ENCODE results near the gene ITGAX.

DNA sequence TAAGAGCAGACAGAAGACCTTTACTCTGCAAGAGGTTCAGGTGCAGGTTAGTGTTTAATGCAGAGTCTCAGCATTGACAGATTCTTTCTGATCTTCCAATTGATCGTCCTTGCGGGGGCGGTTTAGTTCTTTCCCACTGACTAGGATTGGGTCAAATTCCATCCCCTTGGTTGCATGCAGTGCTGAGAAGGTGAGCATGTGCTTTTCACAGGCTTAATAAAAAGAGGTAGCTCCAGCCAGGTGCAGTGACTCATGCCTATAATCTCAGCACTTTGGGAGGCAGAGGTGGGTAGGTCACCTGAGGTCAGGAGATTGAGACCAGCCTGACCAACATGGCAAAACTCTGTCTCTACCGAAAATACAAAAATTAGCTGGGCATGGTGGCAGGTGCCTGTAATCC is 30.7 kb downstream of the ITGAX start:
- TF ChIP-seq POLR2A (IDR thresholded peaks at IDR 0.05; ENCODE audit: borderline replicate concordance, extremely low read depth, insufficient read depth, insufficient read length), result no peak
- no peak for TF ChIP-seq POLR2AphosphoS5 (IDR thresholded peaks at IDR 0.05; ENCODE audit: low read depth, low read length)
- TF ChIP-seq ZNF274 (IDR thresholded peaks at IDR 0.05; ENCODE audit: low read depth, low read length), result no peak
- TF ChIP-seq, protein P1, sequence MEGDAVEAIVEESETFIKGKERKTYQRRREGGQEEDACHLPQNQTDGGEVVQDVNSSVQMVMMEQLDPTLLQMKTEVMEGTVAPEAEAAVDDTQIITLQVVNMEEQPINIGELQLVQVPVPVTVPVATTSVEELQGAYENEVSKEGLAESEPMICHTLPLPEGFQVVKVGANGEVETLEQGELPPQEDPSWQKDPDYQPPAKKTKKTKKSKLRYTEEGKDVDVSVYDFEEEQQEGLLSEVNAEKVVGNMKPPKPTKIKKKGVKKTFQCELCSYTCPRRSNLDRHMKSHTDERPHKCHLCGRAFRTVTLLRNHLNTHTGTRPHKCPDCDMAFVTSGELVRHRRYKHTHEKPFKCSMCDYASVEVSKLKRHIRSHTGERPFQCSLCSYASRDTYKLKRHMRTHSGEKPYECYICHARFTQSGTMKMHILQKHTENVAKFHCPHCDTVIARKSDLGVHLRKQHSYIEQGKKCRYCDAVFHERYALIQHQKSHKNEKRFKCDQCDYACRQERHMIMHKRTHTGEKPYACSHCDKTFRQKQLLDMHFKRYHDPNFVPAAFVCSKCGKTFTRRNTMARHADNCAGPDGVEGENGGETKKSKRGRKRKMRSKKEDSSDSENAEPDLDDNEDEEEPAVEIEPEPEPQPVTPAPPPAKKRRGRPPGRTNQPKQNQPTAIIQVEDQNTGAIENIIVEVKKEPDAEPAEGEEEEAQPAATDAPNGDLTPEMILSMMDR (IDR thresholded peaks at IDR 0.05 in 2 of 3, conservative IDR thresholded peaks at IDR 0.05 in 1 of 3; ENCODE audit: borderline replicate concordance in 1 of 3, insufficient read depth in 1 of 3, low read depth in 2 of 3, low read length in 2 of 3), result no peak
- peak; percentile 87 for TF ChIP-seq EGR1 (IDR thresholded peaks at IDR 0.05; ENCODE audit: low read depth)
- TF ChIP-seq SIN3A (IDR thresholded peaks at IDR 0.05; ENCODE audit: low read depth), result no peak
- TF ChIP-seq RAD21 (IDR thresholded peaks at IDR 0.05; ENCODE audit: low read depth), result no peak
- TF ChIP-seq EZH2 (IDR thresholded peaks at IDR 0.05), result no peak
